Spleen (tissue), 11 donors: Measurements from ENCODE around the gene CDC14B. TPM values are rescaled to one million over a fixed set of nuclear protein-coding genes. Genes with fewer than 3 reads are reported as not detected.
A peak's percentile ranks its signal among the peaks of the same experiment; 100 is the strongest.

Experiments used
- DNase-seq: peaks from one replicate; pipeline ENCODE4 v3.0.0-alpha.2; 2020
- H3K27ac ChIP-seq, 8 donors: fragments of 200-600 bp; sonication (generic) in 7 of 8; 1 replicate in 4 of 8; 2 replicates in 4 of 8; pipeline versions ENCODE4 v1.5.0 to v1.8.0; 2016 to 2021; ENCODE audit warnings: inconsistent platforms in 4 of 8, mild to moderate bottlenecking in 4 of 8, moderate library complexity in 1 of 8
- H3K27me3 ChIP-seq, 7 donors: fragments of 200-600 bp; sonication (generic) in 6 of 7; replicated peaks in 1 of 7; 1 replicate in 4 of 7; 2 replicates in 3 of 7; pipeline versions ENCODE4 v1.5.0 to v1.8.0; 2016 to 2021; ENCODE audit warnings: inconsistent platforms in 3 of 7, mild to moderate bottlenecking in 1 of 7
- H3K36me3 ChIP-seq, 6 donors: fragments of 200-600 bp; sonication (generic) in 5 of 6; 1 replicate in 4 of 6; 2 replicates in 2 of 6; pipeline versions ENCODE4 v1.5.0 to v1.8.0; 2016 to 2021; ENCODE audit warnings: inconsistent platforms in 2 of 6
- H3K4me1 ChIP-seq, 6 donors: fragments of 200-600 bp; sonication (generic) in 5 of 6; 1 replicate in 3 of 6; 2 replicates in 3 of 6; pipeline versions ENCODE4 v1.5.0 to v1.8.0; 2016 to 2021; ENCODE audit warnings: inconsistent platforms in 3 of 6
- H3K4me3 ChIP-seq, 8 donors: fragments of 200-600 bp; sonication (generic) in 7 of 8; 1 replicate in 4 of 8; 2 replicates in 4 of 8; pipeline versions ENCODE4 v1.5.0 to v1.8.0; 2016 to 2021; ENCODE audit warnings: inconsistent platforms in 4 of 8, mild to moderate bottlenecking in 4 of 8, moderate library complexity in 2 of 8
- H3K9me3 ChIP-seq, 8 donors: fragments of 200-600 bp; sonication (generic) in 7 of 8; 1 replicate in 4 of 8; 2 replicates in 4 of 8; pipeline versions ENCODE4 v1.5.0 to v1.8.0; 2016 to 2021; ENCODE audit warnings: inconsistent platforms in 4 of 8
- POLR2A ChIP-seq, 3 donors: fragments of 450-650 bp; IDR thresholded peaks; one replicate each; pipeline ENCODE4 v1.5.1; 2017; ENCODE audit warnings: antibody characterized with exemption in 3 of 3, mild to moderate bottlenecking in 1 of 3
- POLR2AphosphoS5 ChIP-seq, 3 donors: sonication (generic); formaldehyde crosslinking; IDR thresholded peaks; one replicate each; pipeline ENCODE4 v1.5.1; 2017; ENCODE audit warnings: antibody characterized with exemption in 3 of 3
- WGBS, 5 donors: extraction: QIAGEN DNeasy Blood & Tissue Kit in 3 of 5; methylation state at CpG; one replicate each; pipeline versions ENCODE4 v1.1.5 to v1.1.7; 2013 to 2018; 5-methylcytosine and 5-hydroxymethylcytosine counted together
- intact Hi-C: fragments of 100-400 bp; cut with DNase I; formaldehyde crosslinking; loops from one replicate; pipeline ENCODE4 v1.15.0; 2023; ENCODE audit warnings: low total_unique reads
- polyA plus RNA-seq, 3 donors: library from polyadenylated mRNA; stranded (reverse); fragments of 200-250 nt; gene quantifications; one replicate each; pipeline ENCODE4 v1.2.1, GENCODE V29; 2013
- total RNA-seq, 7 donors: library from RNA; depleted of rRNA in 3 of 7; stranded (reverse); fragments of >200 nt in 3 of 7; fragmentation: NEBNext Ultra II Directional in 4 of 7; extraction: Animal tissue kit (Norgen Biotek cat#: 25700) in 4 of 7; gene quantifications; one replicate each; pipeline versions ENCODE4 v1.1.0 to v1.2.1, GENCODE V29; 2016 to 2021
- TF ChIP-seq, protein P1 (sequence below), 11 experiments: fragments of 200-600 bp in 7 of 11; fragments of 450-650 bp in 4 of 11; sonication (generic) in 4 of 11; IDR thresholded peaks in 8 of 11; conservative IDR thresholded peaks in 3 of 11; 1 replicate in 7 of 11; 2 replicates in 4 of 11; pipeline versions ENCODE4 v1.4.0 to v1.8.0; 2016 to 2021; ENCODE audit warnings: antibody characterized with exemption in 11 of 11, inconsistent platforms in 4 of 11, mild to moderate bottlenecking in 1 of 11
- donor health status: healthy with polysubstance abuse.
- donor health status: DM: no; HTN: no; CAD: no; lungs with moderate emphysema.
- donor health status: DM: no; HTN: no; CAD: no.
- donor health status: Bipolar disorder and iron deficiency.
- donor health status: healthy.
- donor health status: DM: no; HTN: no; CAD: no.
- donor health status: DM: yes; HTN: yes; CAD: no.

CDC14B gene
- total and polyA plus RNA-seq, 10 donors = 1.3 to 10.0 (median 5.8) TPM

DNA sequence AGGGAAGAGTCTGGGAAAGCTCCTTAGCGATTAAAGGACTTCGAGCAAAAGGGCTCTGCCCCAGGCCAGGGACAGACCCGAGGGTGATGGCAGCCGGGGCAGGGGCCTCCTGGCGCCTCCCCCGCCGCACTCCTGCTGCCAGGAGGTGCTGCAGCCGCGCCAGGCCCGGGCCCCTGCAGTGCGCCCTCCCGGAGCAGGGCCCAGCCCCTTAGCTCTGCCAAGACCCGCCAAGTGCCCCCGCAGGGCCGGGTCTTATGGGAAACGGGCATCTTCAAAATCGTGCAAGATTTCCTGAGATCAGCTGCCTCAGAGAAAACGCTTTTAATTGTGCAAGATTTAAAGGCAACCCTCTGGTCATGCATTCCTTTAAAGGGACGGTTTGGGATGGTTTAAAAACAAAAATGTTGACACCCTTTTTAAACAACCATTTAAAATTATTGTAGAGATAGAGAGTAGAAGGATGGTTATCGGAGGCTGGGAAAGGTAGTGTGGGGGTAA, 52.4 kb downstream of the CDC14B start:
- Histone ChIP-seq H3K4me1 (peaks cover 0 to 39% (median 26%) of the 10 kb centered on the region in 6 donors), H3K9me3 (no peaks in the 10 kb centered on the region), H3K36me3 (peaks cover 0 to 8% (median 0%) of the 10 kb centered on the region in 6 donors), H3K27me3 (no peaks in the 10 kb centered on the region), H3K27ac (peak overlapping the region; percentile 72 to 92 (median 86)), H3K4me3 (peak overlapping the region; percentile 68 to 82 (median 70))
- intact Hi-C loops = loop anchor here (5.0 kb wide), 1 partner anchor 115 kb away; the partner anchor contains the start of gene HABP4
- peak; percentile 87 for DNase-seq
- TF ChIP-seq POLR2AphosphoS5 (IDR thresholded peaks at IDR 0.05) = peak in 1 of 3 donors; percentile 16
- TF ChIP-seq, protein P1, sequence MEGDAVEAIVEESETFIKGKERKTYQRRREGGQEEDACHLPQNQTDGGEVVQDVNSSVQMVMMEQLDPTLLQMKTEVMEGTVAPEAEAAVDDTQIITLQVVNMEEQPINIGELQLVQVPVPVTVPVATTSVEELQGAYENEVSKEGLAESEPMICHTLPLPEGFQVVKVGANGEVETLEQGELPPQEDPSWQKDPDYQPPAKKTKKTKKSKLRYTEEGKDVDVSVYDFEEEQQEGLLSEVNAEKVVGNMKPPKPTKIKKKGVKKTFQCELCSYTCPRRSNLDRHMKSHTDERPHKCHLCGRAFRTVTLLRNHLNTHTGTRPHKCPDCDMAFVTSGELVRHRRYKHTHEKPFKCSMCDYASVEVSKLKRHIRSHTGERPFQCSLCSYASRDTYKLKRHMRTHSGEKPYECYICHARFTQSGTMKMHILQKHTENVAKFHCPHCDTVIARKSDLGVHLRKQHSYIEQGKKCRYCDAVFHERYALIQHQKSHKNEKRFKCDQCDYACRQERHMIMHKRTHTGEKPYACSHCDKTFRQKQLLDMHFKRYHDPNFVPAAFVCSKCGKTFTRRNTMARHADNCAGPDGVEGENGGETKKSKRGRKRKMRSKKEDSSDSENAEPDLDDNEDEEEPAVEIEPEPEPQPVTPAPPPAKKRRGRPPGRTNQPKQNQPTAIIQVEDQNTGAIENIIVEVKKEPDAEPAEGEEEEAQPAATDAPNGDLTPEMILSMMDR (IDR thresholded peaks at IDR 0.05 in 8 of 11, conservative IDR thresholded peaks at IDR 0.05 in 3 of 11) = no peak
- TF ChIP-seq POLR2A (IDR thresholded peaks at IDR 0.05) = no peak
- 7 to 37% (median 8%) methylated on average over 4 to 20 of the region's 20 CpGs for WGBS, 5 donors

DNA sequence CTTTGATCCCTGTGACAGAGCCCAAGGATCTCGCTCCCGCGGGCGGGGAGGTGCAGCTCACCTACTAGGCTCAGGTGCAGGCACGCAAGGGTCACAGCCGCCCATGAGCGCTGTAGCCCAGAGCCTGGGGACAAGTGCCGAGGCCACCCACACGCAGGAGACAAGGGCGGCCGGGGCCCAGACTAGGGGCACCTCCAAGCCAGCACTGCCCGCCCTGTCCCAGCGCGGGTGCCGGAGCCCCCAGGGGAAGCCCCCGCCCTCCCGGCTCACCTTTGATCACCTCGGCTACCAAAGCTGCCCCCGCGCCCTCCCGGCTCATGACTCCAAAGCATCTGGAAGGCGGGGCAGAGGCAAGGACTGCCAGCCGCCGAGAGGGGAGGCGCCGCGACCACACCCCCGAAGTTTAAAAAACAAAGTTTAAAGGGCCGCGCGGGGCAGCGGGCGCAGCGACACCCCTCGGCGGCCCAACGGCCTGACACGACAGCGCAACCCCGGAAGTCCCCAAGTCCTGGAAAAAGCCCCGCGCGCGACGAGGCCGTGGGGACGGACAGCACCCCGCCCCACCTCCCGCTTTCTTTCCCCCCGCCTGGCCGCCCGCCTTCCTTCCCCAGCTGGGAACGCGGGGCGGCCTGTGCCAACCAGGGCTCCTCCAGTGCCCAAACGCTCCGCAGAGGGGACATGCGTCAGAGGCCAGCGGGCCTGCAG, 53.0 kb downstream of the CDC14B start:
- peak; percentile 95 for DNase-seq

DNA sequence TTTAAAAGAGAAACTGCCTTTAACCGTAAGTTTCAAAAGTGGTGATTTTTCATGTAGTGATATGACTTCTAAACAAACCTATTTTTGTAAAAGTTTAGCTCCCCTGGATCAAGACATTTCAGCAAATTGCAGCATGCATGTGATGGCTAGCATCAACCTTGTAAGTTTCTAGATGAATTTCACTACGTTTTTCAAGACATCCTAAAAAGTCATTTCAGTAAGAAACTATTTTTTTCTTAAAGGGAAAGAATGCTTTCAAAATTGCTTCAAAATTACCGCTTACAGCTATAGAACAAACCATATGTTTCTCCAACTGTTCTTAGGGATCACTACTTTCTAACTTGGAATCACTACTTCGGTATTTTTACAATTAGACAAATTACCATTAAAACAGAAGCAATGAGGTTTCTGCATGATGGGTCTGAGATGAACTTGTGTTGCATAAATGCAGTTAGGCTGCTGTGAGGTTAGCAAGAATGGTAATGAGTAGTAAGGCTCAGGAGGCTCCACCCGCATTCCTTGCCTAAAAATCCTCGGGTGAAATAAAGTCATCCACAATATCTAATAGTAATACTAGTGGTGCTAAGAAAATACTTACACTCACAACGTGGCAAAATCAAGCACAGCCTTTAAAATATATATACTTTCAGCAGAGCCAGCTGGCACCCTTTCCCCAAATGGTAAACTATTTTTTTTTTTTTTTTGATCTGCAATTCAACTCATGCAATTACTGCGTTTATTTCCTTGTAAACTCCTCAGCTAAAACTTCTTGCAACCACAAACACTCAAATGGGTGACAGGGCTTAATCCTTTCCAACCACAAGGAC, 53.8 kb downstream of the CDC14B start:
- DNase-seq = no peak
- intact Hi-C loops = loop anchor here (5.0 kb wide), 1 partner anchor 114 kb away; the partner anchor contains the start of gene HABP4
- Histone ChIP-seq H3K4me3 (peak overlapping the region; percentile 68 to 82 (median 70)), H3K36me3 (peaks cover 0 to 21% (median 0%) of the 10 kb centered on the region in 6 donors), H3K27me3 (no peaks in the 10 kb centered on the region), H3K4me1 (peaks cover 0 to 39% (median 26%) of the 10 kb centered on the region in 6 donors), H3K9me3 (peaks cover 0 to 5% (median 0%) of the 10 kb centered on the region in 8 donors), H3K27ac (peak overlapping the region; percentile 72 to 92 (median 86))
- no peak for TF ChIP-seq POLR2A (IDR thresholded peaks at IDR 0.05)
- TF ChIP-seq POLR2AphosphoS5 (IDR thresholded peaks at IDR 0.05) = no peak
- TF ChIP-seq, protein P1 (IDR thresholded peaks at IDR 0.05 in 8 of 11, conservative IDR thresholded peaks at IDR 0.05 in 3 of 11) = no peak
- 16 to 34% (median 19%) methylated on average over 8 of the region's 8 CpGs for WGBS, 5 donors

More for the DNA sequence above, 53.0 kb downstream of the CDC14B start:
- intact Hi-C loops = loop anchor here (5.0 kb wide), 1 partner anchor 114 kb away; the partner anchor contains the start of gene HABP4
- Histone ChIP-seq H3K27me3 (no peaks in the 10 kb centered on the region), H3K27ac (peak overlapping the region; percentile 72 to 92 (median 86)), H3K4me3 (peak overlapping the region; percentile 68 to 82 (median 70)), H3K9me3 (no peaks in the 10 kb centered on the region), H3K36me3 (peaks cover 0 to 14% (median 0%) of the 10 kb centered on the region in 6 donors), H3K4me1 (peaks cover 0 to 39% (median 26%) of the 10 kb centered on the region in 6 donors)
- WGBS, 5 donors = 0 to 4% (median 1%) methylated on average over 5 to 59 of the region's 59 CpGs
- TF ChIP-seq POLR2A (IDR thresholded peaks at IDR 0.05) (no peak), POLR2AphosphoS5 (IDR thresholded peaks at IDR 0.05) (peak; percentile 79 to 88 (median 82))
- TF ChIP-seq, protein P1 (IDR thresholded peaks at IDR 0.05 in 8 of 11, conservative IDR thresholded peaks at IDR 0.05 in 3 of 11) = peak; percentile 53 to 89 (median 75)
